ENCODE results near the gene CHD1L.
A peak's percentile ranks its signal among the peaks of the same experiment; 100 is the strongest.
"Not testable (repeated sequence)": the region's sequence is repeated elsewhere in the genome, so short reads cannot be mapped to it uniquely, and the experiment has no call there.

Gene CHD1L

GRCh38 chr1:147242449-147243227 is at the start of gene CHD1L:
TSS of gene CHD1L (plus strand) at chr1:147242684. CDS start at chr1:147242704, 20 bp downstream.
- TF ChIP-seq, protein P1, sequence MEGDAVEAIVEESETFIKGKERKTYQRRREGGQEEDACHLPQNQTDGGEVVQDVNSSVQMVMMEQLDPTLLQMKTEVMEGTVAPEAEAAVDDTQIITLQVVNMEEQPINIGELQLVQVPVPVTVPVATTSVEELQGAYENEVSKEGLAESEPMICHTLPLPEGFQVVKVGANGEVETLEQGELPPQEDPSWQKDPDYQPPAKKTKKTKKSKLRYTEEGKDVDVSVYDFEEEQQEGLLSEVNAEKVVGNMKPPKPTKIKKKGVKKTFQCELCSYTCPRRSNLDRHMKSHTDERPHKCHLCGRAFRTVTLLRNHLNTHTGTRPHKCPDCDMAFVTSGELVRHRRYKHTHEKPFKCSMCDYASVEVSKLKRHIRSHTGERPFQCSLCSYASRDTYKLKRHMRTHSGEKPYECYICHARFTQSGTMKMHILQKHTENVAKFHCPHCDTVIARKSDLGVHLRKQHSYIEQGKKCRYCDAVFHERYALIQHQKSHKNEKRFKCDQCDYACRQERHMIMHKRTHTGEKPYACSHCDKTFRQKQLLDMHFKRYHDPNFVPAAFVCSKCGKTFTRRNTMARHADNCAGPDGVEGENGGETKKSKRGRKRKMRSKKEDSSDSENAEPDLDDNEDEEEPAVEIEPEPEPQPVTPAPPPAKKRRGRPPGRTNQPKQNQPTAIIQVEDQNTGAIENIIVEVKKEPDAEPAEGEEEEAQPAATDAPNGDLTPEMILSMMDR (IDR thresholded peaks at IDR 0.05; ENCODE audit: insufficient read depth, low read depth, low read length, missing control alignments): peak; percentile 89
- DNase-seq (ENCODE audit: low read depth): peak; percentile 98
- peak within 1 kb of the TSS; percentile 84 for H3K4me3 ChIP-seq (ENCODE audit: low read depth, low read length)

DNA sequence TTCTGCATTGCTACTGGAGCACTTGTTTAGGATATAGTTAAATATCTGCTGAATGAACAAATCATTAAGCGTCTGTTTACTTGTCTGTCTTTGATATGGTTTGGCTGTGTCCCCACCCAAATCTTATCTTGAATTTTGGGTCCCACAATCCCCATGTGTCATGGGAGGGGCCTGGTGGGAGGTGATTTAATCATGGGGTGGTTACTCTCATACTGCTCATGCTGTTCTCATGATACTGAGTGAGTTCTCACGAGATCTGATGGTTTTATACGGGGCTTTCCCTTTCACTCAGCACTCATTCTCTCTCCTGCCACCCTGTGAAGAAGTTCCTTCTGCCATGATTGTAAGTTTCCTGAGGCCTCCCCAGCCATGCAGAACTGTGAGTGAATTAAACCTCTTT is 45.2 kb upstream of the CHD1L start:
- DNase-seq (ENCODE audit: low read depth); H3K4me3 ChIP-seq (ENCODE audit: low read depth, low read length): not testable (repeated sequence)

DNA sequence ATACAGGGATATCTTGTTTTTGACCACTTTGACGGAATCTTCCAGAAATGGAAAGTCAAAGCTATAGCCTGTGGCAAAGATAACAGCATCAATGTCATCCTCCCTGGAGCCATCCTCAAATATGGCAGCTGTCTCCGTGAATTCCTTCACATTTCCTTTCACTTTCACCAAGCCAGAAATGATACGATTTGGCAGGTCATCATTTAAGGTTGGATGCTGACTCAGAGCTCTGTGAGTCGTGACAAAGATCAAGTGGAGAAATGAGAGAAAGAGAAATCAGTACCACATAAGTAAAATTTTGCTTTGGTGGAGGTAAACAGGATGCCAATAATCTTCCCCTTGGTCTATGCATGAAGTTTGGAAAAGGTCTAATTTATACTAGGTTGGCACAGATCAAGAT is 41.2 kb upstream of the CHD1L start:
- TF ChIP-seq, protein P1 (IDR thresholded peaks at IDR 0.05; ENCODE audit: insufficient read depth, low read depth, low read length, missing control alignments): no peak
- no peak for DNase-seq (ENCODE audit: low read depth)
- no peak overlapping the region for H3K4me3 ChIP-seq (ENCODE audit: low read depth, low read length)

GRCh38 chr1:147201786-147202185 is 40.7 kb upstream of the CHD1L start:
- TF ChIP-seq, protein P1 (IDR thresholded peaks at IDR 0.05; ENCODE audit: insufficient read depth, low read depth, low read length, missing control alignments): no peak
- DNase-seq (ENCODE audit: low read depth): no peak
- H3K4me3 ChIP-seq (ENCODE audit: low read depth, low read length): no peak overlapping the region

DNA sequence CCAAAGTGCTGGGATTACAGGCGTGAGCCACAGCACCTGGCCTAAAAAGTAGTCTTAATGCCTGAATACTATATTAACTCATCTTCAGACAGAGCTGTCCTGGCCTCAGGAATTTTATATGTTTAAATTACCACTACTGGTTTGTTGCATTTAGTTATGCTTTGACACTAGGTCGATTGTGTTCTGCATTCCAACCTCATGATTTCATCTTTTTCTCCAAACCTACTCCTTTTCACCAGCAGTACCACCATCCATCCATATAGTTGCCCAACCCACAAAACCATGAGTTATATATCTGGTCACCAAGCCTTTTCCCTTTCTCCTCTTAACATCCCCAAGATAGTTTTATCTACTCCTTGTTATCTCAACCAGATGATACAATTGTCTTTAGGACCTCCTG is 39.9 kb upstream of the CHD1L start:
- TF ChIP-seq, protein P1 (IDR thresholded peaks at IDR 0.05; ENCODE audit: insufficient read depth, low read depth, low read length, missing control alignments): no peak
- DNase-seq (ENCODE audit: low read depth): no peak
- no peak overlapping the region for H3K4me3 ChIP-seq (ENCODE audit: low read depth, low read length)

GRCh38 chr1:147204080-147204479 is 38.4 kb upstream of the CHD1L start:
- TF ChIP-seq, protein P1 (IDR thresholded peaks at IDR 0.05; ENCODE audit: insufficient read depth, low read depth, low read length, missing control alignments): no peak
- H3K4me3 ChIP-seq (ENCODE audit: low read depth, low read length): no peak overlapping the region
- no peak for DNase-seq (ENCODE audit: low read depth)

GRCh38 chr1:147207192-147207591 is 35.3 kb upstream of the CHD1L start:
- DNase-seq (ENCODE audit: low read depth): no peak
- no peak overlapping the region for H3K4me3 ChIP-seq (ENCODE audit: low read depth, low read length)
- TF ChIP-seq, protein P1 (IDR thresholded peaks at IDR 0.05; ENCODE audit: insufficient read depth, low read depth, low read length, missing control alignments): no peak
